Measurements from ENCODE around the gene CLCN4. TPM values are rescaled to one million over a fixed set of nuclear protein-coding genes. Genes with fewer than 3 reads are reported as not detected.

The CLCN4 gene
- total RNA-seq: 2.5 and 2.7 TPM in 2 replicates

DNA sequence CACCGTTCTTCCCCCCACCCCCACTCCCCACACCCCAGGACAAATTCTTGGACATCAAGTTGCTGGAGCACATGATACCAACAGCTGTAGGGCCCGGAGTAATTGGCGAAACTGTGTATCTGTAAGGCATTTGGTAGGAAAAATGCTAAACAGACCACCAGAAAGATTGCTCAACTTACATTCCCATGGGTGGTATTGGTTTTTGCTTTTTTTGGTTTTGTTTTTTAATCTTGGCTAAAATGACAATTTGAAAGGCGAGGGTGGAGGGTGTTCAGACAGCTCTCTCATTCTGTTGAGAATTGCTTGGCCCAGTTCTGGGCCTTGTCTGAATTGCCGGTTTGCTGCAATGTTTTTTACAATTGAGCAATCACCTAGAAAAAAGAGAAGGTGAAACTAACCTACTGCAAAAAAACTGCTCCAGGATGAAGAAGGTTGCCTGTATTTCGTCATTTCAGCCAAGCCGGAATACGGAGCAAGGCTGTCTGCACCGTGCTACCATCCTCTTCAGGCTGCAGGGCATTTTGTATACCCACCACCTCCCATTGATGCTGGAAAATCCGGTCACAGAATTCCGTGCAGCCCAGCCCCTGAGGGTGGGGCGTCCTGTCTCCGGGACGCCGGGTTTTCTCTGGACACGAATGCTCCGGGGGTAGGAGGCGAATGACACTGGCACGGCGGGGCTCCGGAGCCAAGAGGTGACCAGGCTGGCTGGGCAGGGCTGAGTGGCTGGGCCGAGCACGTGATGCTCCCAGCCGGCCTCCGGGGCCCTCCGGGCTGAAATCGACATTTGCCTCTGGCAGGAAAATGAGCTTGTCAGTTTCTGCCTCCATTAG, at the start of gene CLCN4:
TSS of gene CLCN4 (plus strand) at position 777 of the 833 bp plus-strand sequence. CDS start 28,058 bp downstream, outside the sequence.

Other genes with a start within 250 kb of the CLCN4 start
- gene CLDN34, start 189.6 kb upstream of the CLCN4 start, total RNA-seq: not detected in 2 replicates